Adipose tissue (tissue), 3 donors: ENCODE results near the gene RRP1B. TPM values are rescaled to one million over a fixed set of nuclear protein-coding genes. Genes with fewer than 3 reads are reported as not detected.
"Not testable (repeated sequence)": the region's sequence is repeated elsewhere in the genome, so short reads cannot be mapped to it uniquely, and the experiment has no call there.

ENCODE experiments used
- H3K27ac ChIP-seq: one replicate; pipeline ENCODE4 v1.5.1; 2013; ENCODE audit warnings: low read depth, low read length
- WGBS, 3 donors: extraction: QIAGEN DNeasy Blood & Tissue Kit; methylation state at CpG; one replicate each; pipeline ENCODE4 v1.1.7; 2013; 5-methylcytosine and 5-hydroxymethylcytosine counted together
- polyA plus RNA-seq, 3 donors: library from polyadenylated mRNA; stranded (reverse); fragments of 200-250 nt; gene quantifications; one replicate each; pipeline ENCODE4 v1.2.3, GENCODE V29; 2013
- donor health status: healthy with polysubstance abuse.
- donor health status: Bipolar disorder and iron deficiency.
- donor health status: healthy.

RRP1B gene
- polyA plus RNA-seq, 3 donors: 7.2 to 16.4 (median 9.7) TPM

DNA sequence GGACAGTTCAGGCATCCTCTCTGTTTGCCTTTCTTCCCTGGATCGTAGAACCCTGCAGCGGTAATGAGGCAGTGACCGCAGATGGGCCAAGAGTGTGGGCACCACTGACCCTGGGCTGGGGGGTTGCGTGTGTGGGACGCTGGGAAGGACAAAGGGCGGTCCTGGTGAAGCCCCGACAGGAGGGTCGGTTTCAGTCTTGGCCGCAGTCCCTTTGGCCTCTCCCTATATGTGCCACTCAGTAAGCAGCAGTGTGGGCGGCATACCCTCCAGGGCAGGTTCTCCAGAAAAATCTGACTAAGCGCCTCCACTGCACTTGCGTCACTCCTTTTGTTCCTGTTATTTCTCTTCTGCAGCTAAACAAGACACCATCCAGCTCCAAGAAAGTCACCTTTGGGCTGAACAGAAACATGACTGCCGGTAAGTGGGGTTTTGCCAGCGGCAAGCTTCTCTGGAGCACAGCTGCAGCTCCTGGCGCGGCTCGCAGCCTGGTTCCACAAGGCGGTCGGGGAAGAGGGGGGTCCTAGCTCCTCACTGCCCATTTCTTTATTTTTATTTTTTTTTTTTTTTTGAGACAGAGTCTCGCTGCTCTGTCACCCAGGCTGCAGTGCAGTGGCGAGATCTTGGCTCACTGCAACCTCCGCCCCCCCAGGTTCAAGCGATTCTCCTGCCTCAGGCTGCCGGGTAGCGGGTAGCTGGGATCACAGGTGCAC is 31.9 kb downstream of the RRP1B start:
- 93 to 96% (median 96%) methylated on average over 23 to 25 of the region's 25 CpGs for WGBS, 3 donors
- no peak overlapping the region for H3K27ac ChIP-seq

DNA sequence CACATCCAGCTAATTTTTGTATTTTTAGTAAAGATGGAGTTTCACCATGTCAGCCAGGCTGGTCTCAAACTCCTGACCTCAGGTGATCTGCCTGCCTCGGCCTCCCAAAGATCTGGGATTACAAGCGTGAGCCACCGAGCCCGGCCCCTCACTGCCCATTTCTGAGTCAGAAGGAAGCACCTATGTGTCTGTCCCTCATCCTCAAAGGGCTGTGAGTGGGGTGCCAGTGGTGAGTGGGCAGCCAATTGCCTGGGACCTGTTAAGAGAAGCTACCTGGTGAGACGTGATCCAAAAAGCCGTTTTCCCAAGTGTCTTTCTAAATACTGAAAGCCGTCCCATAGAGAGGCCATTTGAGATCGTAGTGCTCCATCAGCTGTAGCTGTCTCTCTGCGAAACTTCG is 32.4 kb downstream of the RRP1B start:
- WGBS, 3 donors: 92 to 97% (median 93%) methylated on average over 10 of the region's 10 CpGs
- H3K27ac ChIP-seq: no peak overlapping the region

DNA sequence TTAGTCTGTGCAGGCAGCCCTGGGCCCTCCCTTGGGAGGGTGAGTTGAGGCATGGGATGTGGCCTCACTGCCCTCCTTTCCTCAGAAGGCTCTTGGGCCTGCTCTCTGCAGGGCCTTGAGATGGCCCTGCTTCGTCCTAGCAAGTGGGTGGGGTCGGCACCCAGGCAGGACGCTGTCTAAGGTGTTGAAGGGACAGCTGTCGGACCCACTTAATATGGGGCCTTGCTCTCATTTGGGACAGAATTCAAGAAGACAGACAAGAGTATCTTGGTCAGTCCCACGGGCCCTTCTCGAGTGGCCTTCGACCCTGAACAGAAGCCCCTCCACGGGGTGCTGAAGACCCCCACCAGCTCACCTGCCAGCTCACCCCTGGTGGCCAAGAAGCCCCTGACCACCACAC is 33.6 kb downstream of the RRP1B start:
- H3K27ac ChIP-seq: no peak overlapping the region
- WGBS, 3 donors: 90 to 94% (median 91%) methylated on average over 8 of the region's 8 CpGs

DNA sequence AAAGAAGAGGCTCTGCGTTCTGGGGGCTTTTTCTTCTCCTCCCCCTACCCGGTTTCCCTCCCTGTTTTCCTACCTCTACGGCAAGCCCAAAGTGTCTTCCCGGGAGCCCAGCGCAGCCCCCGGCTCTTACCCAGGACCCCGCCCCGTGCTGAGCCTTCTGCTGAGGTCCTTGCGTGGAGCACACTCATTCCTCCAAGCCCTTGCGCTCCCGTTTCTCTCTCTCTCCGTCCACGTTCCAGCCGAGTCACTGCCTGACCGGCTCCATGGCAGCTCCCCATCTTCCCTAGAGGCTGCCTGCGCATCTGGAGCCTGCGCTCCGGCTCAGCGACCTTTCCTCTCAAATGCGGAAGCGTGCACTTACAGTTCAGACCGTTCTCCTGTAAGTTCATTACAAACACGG is 34.6 kb downstream of the RRP1B start:
- H3K27ac ChIP-seq: no peak overlapping the region
- WGBS, 3 donors: 93 to 96% (median 94%) methylated on average over 23 of the region's 23 CpGs

DNA sequence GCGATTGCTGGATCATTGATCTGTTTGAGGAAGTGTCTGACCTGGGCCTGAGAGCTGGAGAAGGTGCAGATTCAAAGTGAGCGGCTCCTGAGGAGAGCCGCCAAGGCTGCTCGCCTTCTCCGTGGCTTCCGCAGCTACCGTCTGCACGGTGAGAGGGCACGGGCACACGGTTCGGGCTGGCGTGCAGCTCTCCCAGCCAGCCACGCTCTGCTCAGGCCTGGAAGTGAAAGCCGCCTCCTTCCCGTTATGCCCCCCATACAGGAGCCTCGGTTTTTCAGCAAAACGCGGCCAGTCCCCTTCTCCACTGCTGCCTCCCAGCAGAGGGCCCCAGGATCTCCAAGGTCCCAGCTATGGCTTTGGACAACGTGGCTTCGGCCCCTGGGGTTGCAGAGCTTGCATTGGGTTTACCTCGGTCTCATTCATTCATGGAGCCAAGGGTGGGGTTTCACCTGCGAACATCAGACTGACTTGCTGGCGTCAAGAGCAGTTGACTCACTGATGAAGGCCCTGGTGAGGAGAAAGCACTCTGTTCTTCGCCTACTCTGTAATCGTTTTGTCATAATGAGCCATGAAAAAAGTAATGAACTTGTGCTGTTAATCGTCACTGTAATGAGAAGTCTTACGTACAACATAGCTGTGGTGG is 35.2 kb downstream of the RRP1B start:
- WGBS, 3 donors: 90 to 94% (median 91%) methylated on average over 27 of the region's 27 CpGs
- H3K27ac ChIP-seq: no peak overlapping the region

DNA sequence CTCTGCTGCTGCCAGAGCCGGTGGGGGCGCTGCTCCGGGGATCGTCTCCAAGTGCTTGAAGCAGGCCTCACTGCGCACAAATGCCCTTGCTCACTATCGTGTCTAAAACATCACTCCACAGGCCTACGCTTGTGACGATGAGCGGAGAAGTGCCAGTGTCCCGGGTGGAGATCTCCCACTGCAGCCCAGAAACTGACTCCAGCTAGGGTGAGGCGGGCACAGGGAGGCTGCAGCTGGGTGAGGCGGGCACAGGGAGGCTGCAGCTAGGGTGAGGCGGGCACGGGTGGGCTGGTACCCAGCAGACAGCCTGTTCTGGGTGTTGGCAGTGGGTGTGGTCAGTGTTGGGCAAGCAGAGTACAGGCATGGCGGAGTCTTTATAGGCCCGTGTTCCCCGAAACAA is 36.9 kb downstream of the RRP1B start:
- no peak overlapping the region for H3K27ac ChIP-seq
- 90 to 98% (median 95%) methylated on average over 17 of the region's 17 CpGs for WGBS, 3 donors

DNA sequence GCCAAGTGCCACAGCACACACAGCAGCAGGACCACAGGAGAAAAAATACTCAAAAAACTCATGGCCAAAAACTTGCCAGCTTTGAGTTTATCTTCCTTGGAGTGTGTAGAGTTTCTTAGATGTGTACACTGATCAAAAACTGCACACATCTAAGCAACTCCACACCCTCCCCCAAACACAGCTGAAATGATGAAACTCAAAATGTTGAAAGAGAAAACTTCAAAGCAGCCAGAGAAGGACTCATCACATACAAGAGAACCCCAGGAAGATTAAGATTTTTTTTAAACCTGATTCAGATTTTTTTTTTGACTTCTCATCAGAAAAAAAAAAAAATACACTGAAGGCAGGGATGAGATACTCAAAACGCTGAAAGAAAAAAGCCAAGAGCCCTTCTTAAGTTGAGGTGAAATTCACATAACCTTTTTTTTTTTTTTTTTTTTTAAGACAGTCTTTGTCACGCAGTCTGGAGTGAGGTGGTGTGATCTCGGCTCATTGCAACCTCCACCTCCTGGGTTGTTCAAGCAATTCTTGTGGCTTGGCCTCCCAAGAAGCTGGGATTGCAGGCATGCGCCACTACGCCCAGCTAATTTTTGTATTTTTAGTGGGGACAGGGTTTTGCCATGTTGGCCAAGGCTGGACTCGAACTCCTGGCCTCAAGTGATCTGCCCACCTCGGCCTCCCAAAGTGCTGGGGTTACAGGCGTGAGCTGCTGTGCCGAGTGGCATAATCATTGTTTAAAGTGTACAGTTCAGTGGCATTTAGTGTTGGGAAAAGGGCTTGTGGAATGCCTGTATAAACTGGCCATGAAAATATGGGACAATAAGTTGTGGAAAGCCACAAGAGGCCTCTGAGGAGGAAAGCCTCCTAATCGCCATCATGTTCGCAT is 38.6 kb downstream of the RRP1B start:
- H3K27ac ChIP-seq: no peak overlapping the region
- 86 to 91% (median 87%) methylated on average over 11 of the region's 11 CpGs for WGBS, 3 donors

DNA sequence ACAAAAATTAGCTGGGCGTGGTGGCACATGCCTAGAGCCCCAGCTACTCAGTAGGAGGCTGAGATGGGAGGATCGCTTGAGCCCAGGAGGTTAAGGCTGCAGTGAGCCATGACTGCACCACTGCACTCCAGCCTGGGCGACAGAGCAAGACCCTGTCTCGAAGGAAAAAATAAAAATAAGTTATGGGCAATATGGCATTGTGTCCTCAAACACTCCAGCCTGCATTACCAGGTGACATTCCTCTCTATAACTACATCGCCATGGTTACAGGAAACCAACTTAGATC is 40.1 kb downstream of the RRP1B start:
- 84 to 89% (median 88%) methylated on average over 5 of the region's 5 CpGs for WGBS, 3 donors
- not testable (repeated sequence) for H3K27ac ChIP-seq

DNA sequence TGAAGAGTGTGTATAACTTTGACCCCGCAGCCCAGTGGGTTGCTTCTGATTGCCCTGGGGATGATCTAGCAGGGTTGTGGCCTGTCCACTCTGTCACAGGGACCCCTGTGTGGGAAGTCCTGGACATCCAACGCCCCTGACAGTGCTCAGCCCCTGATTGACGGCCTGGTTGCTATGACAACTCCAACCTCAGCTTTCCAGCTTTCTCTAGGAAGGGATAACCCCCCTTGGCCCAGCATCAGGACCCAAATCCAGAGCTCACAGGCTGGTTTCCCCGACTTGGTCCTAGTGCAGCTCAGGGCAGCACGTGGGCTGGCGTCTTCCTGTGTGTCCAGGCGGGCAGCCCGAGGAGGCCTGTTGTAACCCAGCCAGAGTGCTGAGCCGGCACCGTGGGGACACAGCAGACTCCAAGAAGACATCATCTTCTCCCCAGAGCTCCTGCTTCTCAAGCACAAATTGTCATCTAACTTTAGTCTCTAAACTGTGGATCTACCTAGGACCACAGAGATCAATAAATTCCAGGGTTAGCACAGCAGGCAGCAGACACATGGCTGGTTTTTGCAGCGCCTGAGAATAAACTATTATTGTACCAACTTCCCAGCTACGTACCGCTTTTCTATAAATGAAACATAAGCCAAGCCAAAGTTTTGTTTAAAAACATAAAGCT is 40.7 kb downstream of the RRP1B start:
- 69 to 78% (median 78%) methylated on average over 13 of the region's 13 CpGs for WGBS, 3 donors

DNA sequence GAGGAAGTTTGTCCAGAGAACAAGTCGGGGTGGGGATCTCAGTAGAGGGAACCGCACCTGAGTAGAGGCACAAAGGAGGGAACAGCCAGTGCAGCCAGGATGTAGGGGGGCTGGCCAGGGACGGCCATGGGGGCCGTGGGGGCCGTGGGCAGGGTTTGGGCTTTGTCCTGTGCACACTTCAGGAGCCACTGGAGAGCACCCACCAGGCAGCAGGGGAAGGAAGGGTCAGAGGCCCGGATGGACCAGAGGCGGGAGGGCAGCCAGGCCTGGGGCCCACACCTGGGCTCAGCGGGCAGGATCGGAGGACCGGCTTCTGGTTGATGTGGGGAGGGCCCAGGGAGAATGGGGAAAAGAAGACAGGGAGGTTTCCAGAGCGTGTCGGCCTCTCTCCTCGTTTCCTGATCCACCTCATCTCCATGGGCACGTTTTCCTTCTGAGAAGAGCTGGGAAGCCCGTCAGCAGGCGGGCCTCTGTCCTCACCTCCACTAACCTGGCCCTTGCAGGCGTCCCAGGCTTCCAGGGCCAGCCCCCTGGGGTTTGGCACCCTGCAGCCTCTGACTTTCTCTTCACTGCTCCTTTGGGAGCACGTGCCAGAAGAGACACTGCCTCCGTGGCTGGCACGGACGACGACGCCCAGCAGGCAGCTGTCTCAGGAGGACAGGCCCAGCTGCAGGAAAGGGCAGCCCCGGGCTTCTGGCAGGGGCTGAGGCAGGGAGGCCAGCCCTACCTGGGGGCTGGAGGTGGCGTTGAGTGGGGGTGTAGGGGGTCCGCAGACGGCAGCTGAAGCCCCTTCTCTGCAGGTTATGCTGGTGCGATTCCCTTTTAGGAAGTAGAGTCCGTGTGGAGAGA is 42.8 kb downstream of the RRP1B start:
- WGBS, 3 donors: 63 to 73% (median 68%) methylated on average over 29 of the region's 29 CpGs
- no peak overlapping the region for H3K27ac ChIP-seq

More for the DNA sequence above, 40.7 kb downstream of the RRP1B start:
- H3K27ac ChIP-seq: no peak overlapping the region

DNA sequence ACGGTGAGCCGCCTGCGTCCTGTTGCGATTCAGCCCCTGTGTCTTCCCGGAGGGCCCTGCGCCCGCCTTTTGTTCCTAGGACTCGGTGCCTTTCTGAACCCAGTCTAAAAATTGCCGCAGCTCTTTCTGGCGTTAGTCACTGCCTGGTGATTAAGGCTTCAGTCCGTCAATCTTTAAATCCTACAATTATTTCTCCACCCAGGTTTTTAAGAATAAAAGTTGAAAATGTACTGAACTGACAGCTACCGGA is 43.4 kb downstream of the RRP1B start:
- H3K27ac ChIP-seq: no peak overlapping the region

DNA sequence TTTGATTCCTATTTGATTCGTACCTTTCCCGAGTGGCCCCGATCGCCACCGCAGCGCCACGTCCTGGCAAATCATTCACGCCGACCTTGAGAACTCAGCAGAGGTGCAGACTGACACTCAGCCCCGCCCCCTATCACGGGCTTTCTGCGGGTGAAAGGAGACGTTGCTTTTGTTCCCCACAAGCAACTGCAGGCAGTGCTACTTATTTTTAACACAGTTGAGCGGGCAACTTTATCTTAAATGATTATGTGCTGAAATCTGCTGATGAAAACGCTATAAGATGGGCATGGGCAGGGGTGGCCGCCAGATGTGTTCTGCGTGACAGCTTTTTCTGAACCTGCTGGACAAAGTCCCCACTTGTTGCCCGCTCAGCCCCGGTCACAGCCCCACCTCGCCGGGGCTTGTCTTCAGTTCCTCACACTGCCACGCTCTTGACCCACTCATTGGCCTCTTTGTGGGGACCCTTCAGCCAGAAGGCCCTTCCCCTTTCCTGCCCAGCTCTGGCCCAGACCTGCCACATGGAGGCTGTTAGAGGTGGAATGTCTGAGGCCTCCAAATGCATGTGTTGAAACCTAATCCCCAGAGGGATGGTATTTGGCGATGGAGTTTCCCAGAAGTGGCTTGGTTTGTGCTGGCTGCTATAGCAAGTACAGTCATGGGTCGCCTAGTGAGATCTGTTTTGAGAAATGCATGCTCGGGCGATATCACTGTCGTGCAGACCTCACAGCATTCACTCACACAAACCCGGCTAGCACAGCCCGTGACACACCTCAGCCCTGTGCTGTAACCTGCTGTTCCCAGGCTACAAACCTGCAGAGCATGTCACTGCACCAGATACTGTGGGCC is 43.9 kb downstream of the RRP1B start:
- 38 to 45% (median 42%) methylated on average over 28 to 29 of the region's 29 CpGs for WGBS, 3 donors
- no peak overlapping the region for H3K27ac ChIP-seq

More for the DNA sequence above, 43.4 kb downstream of the RRP1B start:
- WGBS, 3 donors: 41 to 56% (median 50%) methylated on average over 12 of the region's 12 CpGs

DNA sequence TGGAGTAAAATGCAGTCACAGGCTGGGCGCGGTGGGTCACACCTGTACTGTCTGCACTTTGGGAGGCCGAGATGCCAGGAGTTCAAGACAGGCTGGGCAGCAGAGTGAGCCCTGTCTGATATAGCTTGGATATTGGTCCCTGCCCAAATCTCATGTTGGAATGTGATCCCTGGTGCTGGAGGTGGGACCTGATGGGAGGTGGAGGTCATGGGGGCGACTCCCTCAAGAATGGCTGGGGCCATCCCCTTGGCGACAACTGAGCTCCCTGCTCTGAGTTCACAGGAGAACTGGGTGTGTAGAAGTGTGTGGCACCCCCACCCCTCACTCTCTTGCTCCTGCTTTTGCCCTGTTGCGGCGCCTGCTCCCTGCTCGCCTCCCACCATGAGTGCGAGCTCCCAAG is 48.1 kb downstream of the RRP1B start:
- WGBS, 3 donors: 91 to 93% (median 93%) methylated on average over 9 of the region's 9 CpGs
- H3K27ac ChIP-seq: no peak overlapping the region

DNA sequence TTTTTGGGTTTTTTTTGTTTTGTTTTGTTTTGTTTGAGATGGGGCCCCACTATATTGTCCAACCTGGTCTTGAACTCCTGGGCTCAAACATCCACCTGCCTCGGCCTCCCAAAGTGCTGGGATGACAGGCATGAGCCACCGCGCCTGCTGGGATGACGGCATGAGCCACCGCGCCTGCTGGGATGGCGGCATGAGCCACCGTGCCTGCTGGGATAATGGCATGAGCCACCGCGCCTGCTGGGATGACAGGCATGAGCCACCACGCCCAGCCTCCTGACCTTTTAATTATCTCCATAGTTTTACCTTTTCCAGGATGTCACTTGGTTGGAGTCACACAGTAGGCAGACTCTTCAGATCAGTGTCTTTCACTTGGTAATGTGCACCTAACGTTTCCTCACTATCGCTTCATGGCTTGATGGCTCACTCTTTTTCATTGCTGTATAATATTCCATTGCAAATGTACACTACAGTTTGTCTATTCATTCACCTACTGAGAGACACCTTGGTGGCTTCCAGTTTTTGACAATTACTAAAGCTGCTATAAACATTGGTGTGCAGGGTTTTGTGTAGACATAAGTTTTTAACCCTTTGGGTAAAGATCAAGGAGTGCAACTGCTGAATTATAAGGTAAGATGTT is 49.5 kb downstream of the RRP1B start:
- no peak overlapping the region for H3K27ac ChIP-seq
- WGBS, 3 donors: 91 to 97% (median 95%) methylated on average over 13 of the region's 13 CpGs

DNA sequence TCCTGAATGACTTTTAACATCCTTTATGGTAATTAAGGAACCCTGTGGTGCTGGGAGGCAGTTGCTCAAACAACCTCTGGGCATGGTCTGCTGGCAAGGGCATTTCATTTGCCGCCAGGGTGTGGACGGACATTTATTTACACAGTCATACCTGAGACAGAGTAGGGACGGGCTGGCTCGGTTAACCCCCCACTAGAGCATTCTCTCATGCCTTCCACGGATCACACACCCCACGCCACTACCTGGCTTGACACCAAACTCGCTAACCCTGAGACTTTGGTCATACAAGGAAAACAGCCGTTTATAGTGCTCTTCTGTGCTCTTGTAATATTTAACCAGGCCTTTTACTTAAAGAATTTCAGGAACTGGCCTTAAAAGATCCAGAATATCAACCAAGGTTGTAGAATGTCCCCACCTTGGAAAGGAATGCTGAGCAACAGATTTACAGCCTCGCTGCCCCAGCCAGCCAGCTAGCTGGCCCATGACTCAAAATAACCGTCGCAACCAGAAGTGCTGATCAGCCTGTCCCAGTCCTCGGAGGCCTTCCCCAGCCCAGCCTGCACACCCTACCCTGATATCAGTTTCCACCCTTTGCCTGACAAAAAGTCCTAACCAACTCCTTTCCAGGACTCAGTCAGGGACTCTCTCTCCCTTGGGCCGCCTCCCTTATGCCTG is 53.0 kb downstream of the RRP1B start:
- 42 to 61% (median 61%) methylated on average over 13 of the region's 13 CpGs for WGBS, 3 donors
- no peak overlapping the region for H3K27ac ChIP-seq

DNA sequence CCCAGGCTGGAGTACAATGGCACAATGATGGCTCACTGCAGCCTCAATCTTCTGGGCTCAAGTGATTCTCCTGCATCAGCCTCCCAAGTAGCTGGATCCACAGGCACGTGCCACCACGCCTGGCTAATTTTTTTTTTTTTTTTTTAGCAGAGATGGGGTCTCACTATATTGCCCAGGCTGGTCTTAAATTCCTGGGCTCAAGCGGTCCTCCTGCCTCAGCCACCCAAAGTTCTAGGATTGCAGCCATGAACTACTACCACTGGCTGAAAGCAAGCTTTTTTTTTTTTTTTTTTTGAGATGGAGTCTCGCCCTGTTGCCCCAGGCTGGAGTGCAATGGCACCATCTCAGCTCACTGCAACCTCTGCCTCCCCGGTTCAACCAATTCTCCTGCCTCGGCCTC is 53.8 kb downstream of the RRP1B start:
- not testable (repeated sequence) for H3K27ac ChIP-seq
- 95 to 99% (median 96%) methylated on average over 6 of the region's 6 CpGs for WGBS, 3 donors
